Hepatocyte (in vitro differentiated cells): ENCODE data around the gene CBX3.

Source experiments
- CTCF ChIP-seq: fragments of 200-600 bp; sonication (generic); IDR thresholded peaks from 2 replicates; pipeline ENCODE4 v1.5.1; 2016; ENCODE audit warnings: antibody characterized with exemption, mild to moderate bottlenecking; ENCODE audit not compliant: poor library complexity
- EZH2 ChIP-seq: fragments of 200-600 bp; sonication (generic); IDR thresholded peaks from 2 replicates; pipeline ENCODE4 v1.6.1; 2016; ENCODE audit warnings: antibody characterized with exemption, mild to moderate bottlenecking, borderline replicate concordance
- EZH2phosphoT487 ChIP-seq: fragments of 200-600 bp; sonication (generic); IDR thresholded peaks from one replicate; pipeline ENCODE4 v1.6.1; 2018; ENCODE audit warnings: antibody characterized with exemption, mild to moderate bottlenecking, low read depth, moderate library complexity; ENCODE audit not compliant: unreplicated experiment, severe bottlenecking

- no peak for TF ChIP-seq CTCF
- no peak for TF ChIP-seq EZH2phosphoT487
- TF ChIP-seq EZH2, result no peak
Observed at GRCh38 chr7:26201247-26202018, at the start of gene CBX3.
